Measurements from ENCODE around the gene ACACA.
"Not testable (repeated sequence)": the region's sequence is repeated elsewhere in the genome, so short reads cannot be mapped to it uniquely, and the experiment has no call there.

Gene ACACA

DNA sequence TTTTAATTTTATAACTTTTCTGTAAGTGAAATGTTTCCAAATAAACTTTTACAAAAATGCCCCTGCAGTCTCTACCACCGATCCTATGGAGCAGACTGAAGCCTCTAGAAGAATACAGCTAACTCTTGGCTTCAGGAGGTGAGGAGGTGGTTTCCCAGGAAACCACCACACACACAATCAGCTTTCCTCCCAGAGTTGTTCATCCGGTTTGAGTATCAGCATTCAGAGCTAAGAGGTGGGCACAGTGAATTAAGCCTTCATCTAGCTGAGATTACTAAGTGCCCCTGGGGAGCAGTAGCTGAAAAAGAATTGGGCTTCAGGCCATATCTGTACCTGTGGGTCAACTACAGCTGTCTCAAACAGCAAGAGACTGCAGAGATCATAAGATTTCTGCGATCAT is 318.2 kb downstream of the ACACA start:
- Histone ChIP-seq H3K36me3 (ENCODE audit: insufficient read depth, low read length) (peaks cover 56% of the 10 kb centered on the region), H3K9ac (ENCODE audit: low read depth, low read length) (no peak overlapping the region)

DNA sequence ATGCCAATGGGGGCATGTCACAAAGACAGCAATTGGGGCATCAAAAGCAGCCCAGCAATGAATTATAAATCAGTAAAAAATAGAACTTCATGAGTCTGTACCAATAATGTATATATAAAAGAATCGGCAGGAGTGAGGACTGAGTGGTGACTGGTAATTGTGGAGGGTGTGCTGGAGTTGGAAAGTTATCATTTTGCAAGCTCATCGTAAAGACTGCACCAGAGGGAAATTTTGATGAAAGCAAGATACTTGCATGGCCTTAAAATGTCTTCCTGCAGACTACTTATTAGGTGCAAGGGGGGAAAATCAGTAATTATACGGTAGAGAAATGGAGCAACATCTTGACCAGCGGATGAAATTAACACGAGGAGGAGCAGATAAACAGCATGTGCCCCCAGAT is 319.0 kb downstream of the ACACA start:
- Histone ChIP-seq H3K27me3 (ENCODE audit: control insufficient read depth, insufficient read depth, low read length) (no peaks in the 10 kb centered on the region), H3K9me3 (replicated peaks; ENCODE audit: low read length) (no peaks in the 10 kb centered on the region), H3K4me1 (ENCODE audit: control insufficient read depth, insufficient read depth, low read length) (no peaks in the 10 kb centered on the region), H3K4me3 (ENCODE audit: low read length) (no peak overlapping the region), H3K9ac (ENCODE audit: low read depth, low read length) (no peak overlapping the region), H3K4me2 (ENCODE audit: low read length) (no peak overlapping the region), H3K36me3 (ENCODE audit: insufficient read depth, low read length) (peaks cover 56% of the 10 kb centered on the region)

More for the DNA sequence above, 318.2 kb downstream of the ACACA start:
- Histone ChIP-seq H3K4me2 (ENCODE audit: low read length) (no peak overlapping the region), H3K27me3 (ENCODE audit: control insufficient read depth, insufficient read depth, low read length) (no peaks in the 10 kb centered on the region), H3K9me3 (replicated peaks; ENCODE audit: low read length) (no peaks in the 10 kb centered on the region), H3K4me3 (ENCODE audit: low read length) (no peak overlapping the region), H3K4me1 (ENCODE audit: control insufficient read depth, insufficient read depth, low read length) (no peaks in the 10 kb centered on the region)

DNA sequence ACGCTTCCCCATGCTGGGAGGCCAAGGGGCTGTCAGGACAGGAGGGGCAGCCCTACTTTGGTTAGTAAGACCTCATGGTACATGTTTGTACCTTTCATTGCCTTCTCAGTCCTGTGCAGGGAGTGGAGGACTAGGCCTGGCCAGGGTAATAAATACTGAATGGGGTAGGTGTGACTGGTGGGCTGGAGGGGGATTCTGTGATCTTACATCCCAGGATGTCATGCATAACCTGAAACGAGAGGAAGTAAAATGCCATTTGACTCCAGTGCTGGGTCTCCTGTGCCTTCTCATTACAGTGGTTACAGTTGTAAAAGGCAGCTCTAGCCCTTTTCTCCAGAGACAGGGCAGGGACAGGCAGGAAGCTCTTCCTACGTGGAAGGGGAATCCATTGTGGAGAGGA is 319.7 kb downstream of the ACACA start:
- Histone ChIP-seq H3K27me3 (ENCODE audit: control insufficient read depth, insufficient read depth, low read length) (no peaks in the 10 kb centered on the region), H3K36me3 (ENCODE audit: insufficient read depth, low read length) (peaks cover 52% of the 10 kb centered on the region), H3K9ac (ENCODE audit: low read depth, low read length) (no peak overlapping the region), H3K4me1 (ENCODE audit: control insufficient read depth, insufficient read depth, low read length) (no peaks in the 10 kb centered on the region), H3K9me3 (replicated peaks; ENCODE audit: low read length) (no peaks in the 10 kb centered on the region), H3K4me3 (ENCODE audit: low read length) (no peak overlapping the region), H3K4me2 (ENCODE audit: low read length) (no peak overlapping the region)

DNA sequence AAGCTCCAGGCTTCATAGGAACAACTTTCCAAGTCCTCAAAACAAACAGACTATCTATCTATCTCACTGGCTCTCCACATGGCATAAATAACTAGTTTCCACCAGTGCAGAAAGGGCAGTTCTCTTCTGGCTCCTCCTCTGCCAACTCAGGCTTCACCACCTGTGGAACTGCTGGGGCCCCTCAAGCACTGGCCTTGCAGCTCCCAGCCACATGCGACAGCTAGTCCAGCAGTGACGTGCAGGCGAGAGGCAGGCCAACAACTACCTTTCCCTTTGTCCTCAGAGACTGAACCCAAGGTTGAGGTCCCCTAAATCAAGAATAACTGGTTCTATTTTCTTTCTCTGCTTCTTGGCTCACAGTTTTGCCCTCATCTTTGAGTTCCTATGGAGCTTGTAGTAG is 320.3 kb downstream of the ACACA start:
- Histone ChIP-seq H3K36me3 (ENCODE audit: insufficient read depth, low read length) (peaks cover 52% of the 10 kb centered on the region), H3K27me3 (ENCODE audit: control insufficient read depth, insufficient read depth, low read length) (no peaks in the 10 kb centered on the region), H3K4me1 (ENCODE audit: control insufficient read depth, insufficient read depth, low read length) (no peaks in the 10 kb centered on the region), H3K9ac (ENCODE audit: low read depth, low read length) (no peak overlapping the region), H3K4me2 (ENCODE audit: low read length) (no peak overlapping the region), H3K4me3 (ENCODE audit: low read length) (no peak overlapping the region), H3K9me3 (replicated peaks; ENCODE audit: low read length) (no peaks in the 10 kb centered on the region)

DNA sequence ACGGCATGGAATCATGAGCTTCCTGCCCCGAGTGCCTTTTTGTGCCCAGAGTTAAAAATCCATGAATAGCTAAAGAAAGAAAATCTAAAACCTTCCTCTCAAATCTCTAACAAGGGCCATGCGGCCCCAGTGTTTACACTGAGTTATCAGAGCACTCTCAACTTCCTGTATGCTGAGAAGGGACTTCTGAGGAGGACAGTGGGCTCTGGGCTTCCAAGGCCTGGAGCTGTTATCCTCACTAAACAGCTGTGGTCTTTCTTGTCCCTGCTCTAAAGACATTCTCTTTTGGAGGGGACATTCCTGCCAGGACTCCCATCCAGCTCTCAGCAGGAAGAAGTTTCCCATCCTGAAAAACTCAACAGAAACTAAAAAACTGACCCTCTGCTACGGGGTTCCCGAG is 322.3 kb downstream of the ACACA start:
- Histone ChIP-seq H3K9me3 (replicated peaks; ENCODE audit: low read length) (no peaks in the 10 kb centered on the region), H3K4me3 (ENCODE audit: low read length) (no peak overlapping the region), H3K4me1 (ENCODE audit: control insufficient read depth, insufficient read depth, low read length) (no peaks in the 10 kb centered on the region), H3K9ac (ENCODE audit: low read depth, low read length) (no peak overlapping the region), H3K4me2 (ENCODE audit: low read length) (no peak overlapping the region), H3K36me3 (ENCODE audit: insufficient read depth, low read length) (peaks cover 41% of the 10 kb centered on the region), H3K27me3 (ENCODE audit: control insufficient read depth, insufficient read depth, low read length) (no peaks in the 10 kb centered on the region)

DNA sequence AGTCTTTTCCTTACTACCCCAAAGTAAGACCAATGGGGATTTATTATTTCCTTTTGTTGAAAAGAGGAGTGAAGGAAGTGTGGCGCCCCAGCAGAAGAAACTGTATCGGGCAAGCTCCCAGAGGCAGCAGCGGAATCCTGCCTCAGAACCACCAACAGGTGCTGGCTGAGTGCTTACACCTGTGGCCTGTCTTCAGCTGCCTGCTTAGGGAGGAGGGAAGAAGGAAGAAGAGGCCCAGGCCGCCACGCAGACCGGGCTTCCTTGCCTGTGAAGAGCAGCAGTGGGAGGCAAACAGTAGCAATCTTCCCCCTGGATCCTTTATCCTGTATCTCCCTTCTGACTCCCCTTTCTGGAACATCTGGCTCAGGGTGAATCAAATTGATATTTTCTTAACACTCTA is 323.2 kb downstream of the ACACA start:
- Histone ChIP-seq H3K4me1 (ENCODE audit: control insufficient read depth, insufficient read depth, low read length) (no peaks in the 10 kb centered on the region), H3K27me3 (ENCODE audit: control insufficient read depth, insufficient read depth, low read length) (no peaks in the 10 kb centered on the region), H3K9me3 (replicated peaks; ENCODE audit: low read length) (no peaks in the 10 kb centered on the region), H3K36me3 (ENCODE audit: insufficient read depth, low read length) (peaks cover 36% of the 10 kb centered on the region), H3K4me2 (ENCODE audit: low read length) (no peak overlapping the region), H3K4me3 (ENCODE audit: low read length) (no peak overlapping the region), H3K9ac (ENCODE audit: low read depth, low read length) (no peak overlapping the region)

DNA sequence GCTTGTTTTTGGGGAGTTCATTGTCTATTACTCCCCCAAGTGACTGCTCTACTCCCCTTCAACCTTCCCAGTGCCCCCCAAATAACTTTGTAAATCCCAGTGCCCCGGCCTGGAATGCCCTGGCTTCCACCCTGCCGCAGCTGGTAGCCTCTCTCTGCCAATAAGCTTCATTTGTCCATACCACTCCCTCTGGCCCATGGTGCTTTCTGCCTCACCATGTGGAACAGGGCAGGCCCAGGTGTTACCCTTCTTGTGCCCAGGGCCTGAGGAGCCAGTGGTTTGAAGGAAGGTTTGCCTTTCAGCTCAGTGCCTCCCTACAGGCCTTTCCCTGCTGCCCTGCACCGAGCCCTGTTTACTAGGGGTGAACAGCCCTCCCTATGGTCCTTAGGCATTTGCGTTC is 323.7 kb downstream of the ACACA start:
- Histone ChIP-seq H3K4me1 (ENCODE audit: control insufficient read depth, insufficient read depth, low read length) (no peaks in the 10 kb centered on the region), H3K9ac (ENCODE audit: low read depth, low read length) (no peak overlapping the region), H3K36me3 (ENCODE audit: insufficient read depth, low read length) (peaks cover 35% of the 10 kb centered on the region), H3K27me3 (ENCODE audit: control insufficient read depth, insufficient read depth, low read length) (no peaks in the 10 kb centered on the region), H3K9me3 (replicated peaks; ENCODE audit: low read length) (no peaks in the 10 kb centered on the region), H3K4me2 (ENCODE audit: low read length) (no peak overlapping the region), H3K4me3 (ENCODE audit: low read length) (no peak overlapping the region)

DNA sequence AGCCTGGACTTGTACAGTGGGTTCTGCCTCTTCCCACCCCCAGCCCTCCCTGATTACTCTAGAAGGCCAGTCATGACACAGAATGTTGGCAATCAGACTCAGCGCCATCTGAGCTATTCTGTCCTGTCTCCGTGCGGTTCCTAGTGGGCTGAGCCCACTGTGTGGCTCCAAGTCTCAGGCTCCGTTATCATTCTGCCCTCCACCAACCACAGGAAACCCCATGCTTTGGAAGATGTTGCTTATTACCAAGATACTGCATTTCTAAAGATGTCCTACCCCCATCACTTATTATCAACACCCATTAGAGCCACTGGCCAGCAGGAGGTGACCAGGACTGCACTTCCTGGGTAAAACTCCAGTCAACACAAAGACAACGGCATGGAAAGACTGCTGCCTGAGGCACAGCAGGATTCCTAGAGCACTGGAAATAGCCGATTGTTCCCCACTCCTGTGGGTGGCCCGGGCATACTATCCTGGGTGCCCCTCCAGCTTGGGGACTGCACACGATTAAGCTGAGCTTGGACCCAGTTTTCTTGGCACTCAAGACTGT is 324.2 kb downstream of the ACACA start:
- no peaks in the 10 kb centered on the region for H3K27me3 ChIP-seq (ENCODE audit: control insufficient read depth, insufficient read depth, low read length)
- no peak overlapping the region for H3K4me3 ChIP-seq (ENCODE audit: low read length)
- H3K9me3 ChIP-seq (replicated peaks; ENCODE audit: low read length): no peaks in the 10 kb centered on the region
- H3K4me1 ChIP-seq (ENCODE audit: control insufficient read depth, insufficient read depth, low read length): no peaks in the 10 kb centered on the region
- H3K9ac ChIP-seq (ENCODE audit: low read depth, low read length): no peak overlapping the region
- H3K36me3 ChIP-seq (ENCODE audit: insufficient read depth, low read length): peaks cover 30% of the 10 kb centered on the region
- H3K4me2 ChIP-seq (ENCODE audit: low read length): no peak overlapping the region

DNA sequence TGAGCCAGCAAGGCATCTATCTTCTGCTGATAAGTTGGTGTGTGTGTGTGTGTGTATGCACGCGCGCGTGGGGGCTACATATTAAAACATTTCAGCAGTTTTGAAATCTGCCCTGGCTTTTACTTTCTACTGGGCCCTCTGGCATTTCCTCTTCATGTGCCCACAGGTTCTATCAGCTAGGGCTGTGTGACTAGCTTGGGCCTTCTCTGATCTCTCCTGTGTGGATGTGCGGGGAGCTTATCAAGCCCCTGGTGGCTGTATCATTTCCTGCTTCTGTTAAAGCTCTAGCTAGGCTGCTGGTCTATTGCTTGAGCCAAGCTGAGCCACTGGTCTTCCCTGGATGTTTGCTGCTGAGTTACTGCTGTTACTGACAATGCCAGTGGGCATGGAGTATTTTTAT is 325.3 kb downstream of the ACACA start:
- Histone ChIP-seq H3K36me3 (ENCODE audit: insufficient read depth, low read length) (peaks cover 20% of the 10 kb centered on the region), H3K27me3 (ENCODE audit: control insufficient read depth, insufficient read depth, low read length) (no peaks in the 10 kb centered on the region), H3K4me2 (ENCODE audit: low read length) (no peak overlapping the region), H3K4me1 (ENCODE audit: control insufficient read depth, insufficient read depth, low read length) (no peaks in the 10 kb centered on the region), H3K9ac (ENCODE audit: low read depth, low read length) (no peak overlapping the region), H3K9me3 (replicated peaks; ENCODE audit: low read length) (no peaks in the 10 kb centered on the region), H3K4me3 (ENCODE audit: low read length) (no peak overlapping the region)

DNA sequence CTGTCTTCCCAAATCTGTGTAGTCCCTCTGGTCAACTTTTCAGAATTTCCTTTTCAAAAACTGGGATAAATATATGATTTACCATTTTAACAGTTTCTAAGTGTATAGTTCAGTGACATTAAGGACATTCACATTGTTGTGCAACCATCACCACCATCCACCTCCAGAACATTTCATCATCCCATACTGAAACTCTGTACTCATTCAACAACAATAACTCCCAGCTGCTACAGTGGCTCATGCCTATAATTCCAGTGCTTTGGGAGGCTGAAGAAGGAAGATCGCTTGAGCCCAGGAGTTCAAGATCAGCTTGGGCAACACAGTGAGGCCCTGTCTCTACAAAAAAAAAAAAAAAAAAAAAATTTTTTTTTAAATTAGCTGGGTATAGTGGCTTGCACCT is 326.9 kb downstream of the ACACA start:
- H3K4me3 ChIP-seq (ENCODE audit: low read length): no peak overlapping the region
- no peaks in the 10 kb centered on the region for H3K27me3 ChIP-seq (ENCODE audit: control insufficient read depth, insufficient read depth, low read length)
- H3K36me3 ChIP-seq (ENCODE audit: insufficient read depth, low read length): peaks cover 5% of the 10 kb centered on the region
- no peaks in the 10 kb centered on the region for H3K9me3 ChIP-seq (replicated peaks; ENCODE audit: low read length)
- no peaks in the 10 kb centered on the region for H3K4me1 ChIP-seq (ENCODE audit: control insufficient read depth, insufficient read depth, low read length)
- no peak overlapping the region for H3K4me2 ChIP-seq (ENCODE audit: low read length)
- no peak overlapping the region for H3K9ac ChIP-seq (ENCODE audit: low read depth, low read length)

DNA sequence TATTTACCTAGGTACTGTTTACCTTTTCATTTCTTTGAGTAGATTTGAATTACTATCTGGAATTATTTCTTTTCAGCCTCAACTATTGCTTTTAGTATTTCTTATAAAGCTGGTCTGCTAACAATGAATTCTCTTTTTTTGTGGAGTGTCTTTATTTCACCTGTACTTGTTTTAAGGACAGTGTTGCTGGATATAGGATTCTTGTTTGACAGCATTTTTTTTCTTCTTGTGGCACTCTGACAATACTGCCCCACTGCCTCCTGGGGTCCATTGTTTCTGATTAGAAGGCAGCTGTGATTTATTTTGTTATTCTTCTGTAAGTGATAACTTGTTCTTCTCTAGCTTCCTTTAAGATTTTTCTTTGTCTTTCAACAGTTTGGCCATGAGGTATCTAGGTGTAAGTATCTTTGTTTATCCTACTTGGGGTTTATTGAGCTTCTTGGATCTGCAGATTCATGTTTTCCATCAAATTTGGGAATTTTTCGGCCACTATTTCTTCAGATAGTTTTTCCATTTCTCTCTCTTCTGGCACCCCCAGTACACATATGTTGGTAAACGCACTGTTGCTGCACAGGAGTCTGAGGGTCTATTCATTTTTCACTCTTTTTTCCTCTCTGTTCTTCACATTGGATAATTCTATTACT is 327.4 kb downstream of the ACACA start:
- no peaks in the 10 kb centered on the region for H3K27me3 ChIP-seq (ENCODE audit: control insufficient read depth, insufficient read depth, low read length)

DNA sequence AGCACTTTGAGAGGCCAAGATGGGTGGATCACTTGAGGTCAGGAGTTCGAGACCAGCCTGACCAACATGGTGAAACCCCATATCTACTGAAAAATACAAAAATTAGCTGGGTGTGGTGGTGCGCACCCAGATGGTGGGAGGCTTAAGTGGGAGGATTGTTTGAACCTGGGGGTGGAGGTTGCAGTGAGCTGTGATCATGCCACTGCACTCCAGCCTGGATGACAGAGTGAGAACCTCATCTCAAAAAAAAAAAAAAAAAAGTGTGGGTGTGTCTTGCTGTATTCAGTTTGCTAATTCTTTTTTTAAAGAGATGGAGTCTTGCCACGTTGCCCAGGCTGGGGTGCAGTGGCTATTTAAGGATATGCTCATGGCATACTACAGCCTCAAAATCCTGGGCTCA is 333.2 kb downstream of the ACACA start:
- H3K27me3 ChIP-seq (ENCODE audit: control insufficient read depth, insufficient read depth, low read length): peaks cover 17% of the 10 kb centered on the region
- H3K9me3 ChIP-seq (replicated peaks; ENCODE audit: low read length); H3K4me3 ChIP-seq (ENCODE audit: low read length): not testable (repeated sequence)

More for the DNA sequence above, 327.4 kb downstream of the ACACA start:
- Histone ChIP-seq H3K36me3 (ENCODE audit: insufficient read depth, low read length) (no peaks in the 10 kb centered on the region), H3K4me2 (ENCODE audit: low read length) (no peak overlapping the region), H3K9ac (ENCODE audit: low read depth, low read length) (no peak overlapping the region), H3K4me3 (ENCODE audit: low read length) (no peak overlapping the region), H3K9me3 (replicated peaks; ENCODE audit: low read length) (no peaks in the 10 kb centered on the region), H3K4me1 (ENCODE audit: control insufficient read depth, insufficient read depth, low read length) (no peaks in the 10 kb centered on the region)

More for the DNA sequence above, 333.2 kb downstream of the ACACA start:
- not testable (repeated sequence) for H3K4me1 ChIP-seq (ENCODE audit: control insufficient read depth, insufficient read depth, low read length); H3K4me2 ChIP-seq (ENCODE audit: low read length); H3K36me3 ChIP-seq (ENCODE audit: insufficient read depth, low read length); H3K9ac ChIP-seq (ENCODE audit: low read depth, low read length)

All from skeletal muscle satellite cell (primary cell).